Heart right ventricle (tissue), 16 donors: ENCODE measurements around the gene HMCN1. TPM values are rescaled to one million over a fixed set of nuclear protein-coding genes. Genes with fewer than 3 reads are reported as not detected.

Experiments used
- ATAC-seq, 8 donors: fragments of 200-7000 bp; cut with Tn5 transposase; one replicate each; pipeline ENCODE4 v1.9.1; 2020; ENCODE audit warnings: mild to moderate bottlenecking in 8 of 8, moderate library complexity in 8 of 8, moderate number of reproducible peaks in 1 of 8
- DNase-seq, 2 donors: peaks; one replicate each; pipeline ENCODE4 v3.0.0-alpha.2; 2020
- H3K27ac ChIP-seq, 10 donors: fragments of 200-600 bp; sonication (generic) in 2 of 10; one replicate each; pipeline versions ENCODE4 v1.5.0 to v1.8.0; 2020 to 2022; ENCODE audit warnings: mild to moderate bottlenecking in 3 of 10
- H3K27me3 ChIP-seq, 7 donors: fragments of 200-600 bp; one replicate each; pipeline ENCODE4 v1.8.0; 2021 to 2022; ENCODE audit warnings: mild to moderate bottlenecking in 2 of 7
- H3K36me3 ChIP-seq, 9 donors: fragments of 200-600 bp; sonication (generic) in 1 of 9; one replicate each; pipeline versions ENCODE4 v1.5.0 to v1.8.0; 2020 to 2022; ENCODE audit warnings: mild to moderate bottlenecking in 2 of 9
- H3K4me1 ChIP-seq, 9 donors: fragments of 200-600 bp; sonication (generic) in 1 of 9; one replicate each; pipeline versions ENCODE4 v1.5.0 to v1.8.0; 2020 to 2022; ENCODE audit warnings: mild to moderate bottlenecking in 4 of 9
- H3K4me3 ChIP-seq, 10 donors: fragments of 200-600 bp; sonication (generic) in 2 of 10; one replicate each; pipeline versions ENCODE4 v1.5.0 to v1.8.0; 2020 to 2022; ENCODE audit warnings: mild to moderate bottlenecking in 7 of 10, moderate library complexity in 2 of 10
- H3K9me3 ChIP-seq, 11 donors: fragments of 200-600 bp in 10 of 11; sonication (generic) in 2 of 11; one replicate each; pipeline versions ENCODE4 v1.5.0 to v1.8.0; 2013 to 2022; ENCODE audit warnings: mild to moderate bottlenecking in 2 of 11, control low read depth in 1 of 11, moderate library complexity in 1 of 11
- CTCF ChIP-seq, 9 donors: fragments of 200-600 bp; sonication (generic) in 2 of 9; IDR thresholded peaks; one replicate each; pipeline versions ENCODE4 v1.5.0 to v1.8.0; 2021 to 2022; ENCODE audit warnings: antibody characterized with exemption in 9 of 9, mild to moderate bottlenecking in 5 of 9, moderate library complexity in 1 of 9
- WGBS, 2 donors: extraction: QIAGEN DNeasy Blood & Tissue Kit; methylation state at CpG; one replicate each; pipeline ENCODE4 v1.1.7; 2013; ENCODE audit warnings: inconsistent platforms in 1 of 2; 5-methylcytosine and 5-hydroxymethylcytosine counted together
- intact Hi-C, 10 donors: fragments of 100-400 bp; cut with DNase I; formaldehyde crosslinking; loops; one replicate each; pipeline versions ENCODE4 v1.11.1 to v1.14.2; 2022
- polyA plus RNA-seq, 2 donors: library from polyadenylated mRNA; stranded (reverse); fragments of 200-250 nt; gene quantifications; one replicate each; pipeline ENCODE4 v1.2.3, GENCODE V29; 2013
- total RNA-seq, 10 donors: library from RNA; stranded (reverse); fragmentation: NEBNext Ultra II Directional in 3 of 10; extraction: Animal tissue kit (Norgen Biotek cat#: 25700) in 3 of 10; gene quantifications; one replicate each; pipeline versions ENCODE4 v1.2.1 to v1.2.4, GENCODE V29; 2021 to 2023
- donor health status: Arrhythmogenic right ventricular cardiomyopathy.
- donor health status: ischemic (EF 13 %, LVEDD 7.1; RV severe dilation, severe dysfunction).
- donor health status: healthy with polysubstance abuse.
- donor health status: DM: no; HTN: yes; CAD: no.
- donor health status: DM: no; HTN: no; CAD: no.
- donor health status: ischemic (EF 25% LVEDD 6.9; RV normal size, moderate dysfunction).
- donor health status: ischemic (EF 25% LVEDD 5.7; RV mildly dilated, moderate dysfunction).
- donor health status: healthy.
- donor health status: DM: yes; HTN: yes; CAD: no.
- donor health status: Ischemic cardiomyopathy.
- donor health status: ischemic (EF 35%, LVEDD 5.7; RV mildly dilated, moderate dysfunction).
- donor health status: nonischemic (EF 11% LVEDD 7.7; RV severe dilation, severe dysfunction).
- donor health status: DM: yes; HTN: yes; CAD: no.
- donor health status: PGD.
- donor health status: ischemic (EF 29% LVEDD 5.4; RV normal size, mild dysfunction).
- donor health status: nonischemic (EF 23%, LVEDD 6.1; RV moderate dilation, normal function).

Gene HMCN1
- total and polyA plus RNA-seq, 12 donors: 3.4 to 12.4 (median 6.2) TPM

GRCh38 chr1:185956881-185957280 lies 222.7 kb downstream of the HMCN1 start:
- no peaks in the 10 kb centered on the region for H3K27me3 ChIP-seq
- 76 to 77% methylated on average over 1 of the region's 1 CpG for WGBS, 2 donors
- ATAC-seq (peak in 1 of 8 donors; percentile 35), DNase-seq (no peak)
- peak overlapping the region in 4 of 10 donors; percentile 7 to 50 (median 30) for H3K27ac ChIP-seq
- no peak for TF ChIP-seq CTCF (IDR thresholded peaks at IDR 0.05)
- H3K4me3 ChIP-seq: no peak overlapping the region
- no peaks in the 10 kb centered on the region for H3K36me3 ChIP-seq
- peaks cover 0 to 42% (median 13%) of the 10 kb centered on the region in 9 donors for H3K4me1 ChIP-seq
- intact Hi-C loops: no loop called here
- H3K9me3 ChIP-seq: no peaks in the 10 kb centered on the region

DNA sequence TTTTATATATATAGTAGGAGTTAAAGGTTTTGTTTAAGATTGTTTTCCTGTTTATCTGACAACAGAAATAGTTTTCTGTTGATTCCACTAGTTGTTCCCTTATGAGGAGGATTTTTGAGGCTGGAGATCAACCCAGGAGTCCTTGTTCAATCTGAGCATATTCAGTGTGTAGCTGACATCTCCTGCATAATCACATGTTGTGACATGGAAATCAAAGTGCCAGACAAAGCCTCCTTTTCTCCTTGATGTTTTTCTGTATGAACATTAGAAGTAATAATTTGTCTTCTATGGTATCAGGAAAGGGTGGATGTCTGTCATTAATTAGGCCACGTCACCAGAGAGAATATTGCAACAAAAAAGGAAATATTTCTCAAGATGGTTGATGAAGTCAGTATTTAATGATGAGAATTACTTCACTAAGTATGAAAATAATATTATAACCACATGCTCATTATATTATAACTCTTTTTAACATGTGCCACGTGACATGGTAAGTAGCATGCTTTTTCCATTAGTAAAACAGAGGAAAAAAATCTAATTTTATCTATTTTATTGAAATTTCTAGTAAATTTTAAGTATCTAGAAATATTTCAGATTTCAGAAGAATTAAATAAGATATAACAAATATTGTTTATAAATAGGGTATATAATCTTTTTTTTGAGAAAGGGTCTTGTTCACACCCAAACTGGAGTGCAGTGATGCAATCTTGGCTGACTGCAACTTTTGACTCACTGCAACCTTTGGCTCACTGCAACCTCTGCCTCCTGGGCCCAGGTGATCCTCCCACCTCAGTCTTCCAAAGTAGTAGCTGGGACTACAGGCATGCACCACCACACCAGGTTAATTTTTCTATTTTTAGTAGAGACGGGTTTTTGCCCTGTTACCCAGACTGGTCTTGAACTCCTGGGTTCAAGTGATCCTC lies 223.5 kb downstream of the HMCN1 start:
- no peaks in the 10 kb centered on the region for H3K9me3 ChIP-seq

DNA sequence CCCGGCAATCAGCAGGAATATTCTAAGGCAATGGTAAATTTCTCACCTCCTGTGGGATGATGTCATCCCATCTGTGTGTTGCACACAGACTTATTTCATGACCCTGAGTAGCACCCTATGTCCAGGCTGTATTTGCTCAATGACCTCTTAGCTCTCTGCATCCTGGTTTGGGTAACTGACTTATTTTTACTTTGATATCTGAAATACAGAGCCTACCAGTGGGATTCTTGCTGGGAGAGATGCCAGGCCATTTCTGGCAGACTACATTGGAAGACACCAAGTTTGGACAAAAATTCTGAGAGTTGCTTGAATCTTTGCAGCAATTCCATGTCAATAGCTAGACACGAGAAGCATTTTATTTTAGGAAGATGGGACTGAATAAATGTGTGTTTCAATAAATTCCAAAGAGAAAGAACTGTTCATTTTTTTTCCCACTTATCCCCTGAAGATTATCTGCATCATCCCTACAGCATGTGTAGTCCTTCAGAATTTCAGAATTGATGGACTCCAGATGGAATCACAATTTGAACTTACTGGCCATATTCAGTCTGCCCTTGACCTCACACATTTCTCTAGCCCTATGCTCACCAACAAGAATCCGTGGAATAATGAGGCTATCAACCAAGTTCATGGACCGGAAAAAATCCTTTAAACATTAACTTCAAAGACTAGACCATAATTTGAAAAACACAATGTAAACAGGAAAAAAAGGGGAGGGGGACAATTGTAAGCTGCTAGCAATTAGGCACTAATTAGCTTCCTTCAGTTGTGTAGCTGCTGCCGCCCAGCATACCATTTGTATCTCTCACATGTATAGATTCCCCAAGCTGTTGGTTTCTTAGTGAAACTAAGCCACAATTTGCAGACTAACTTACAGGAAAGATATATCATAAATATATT lies 226.5 kb downstream of the HMCN1 start:
- Histone ChIP-seq H3K36me3 (no peaks in the 10 kb centered on the region), H3K27me3 (no peaks in the 10 kb centered on the region), H3K4me1 (peaks cover 0 to 59% (median 17%) of the 10 kb centered on the region in 9 donors), H3K27ac (peak overlapping the region in 9 of 10 donors; percentile 10 to 68 (median 40)), H3K4me3 (no peak overlapping the region), H3K9me3 (no peaks in the 10 kb centered on the region)
- WGBS, 2 donors: 52 to 54% methylated on average over 5 of the region's 5 CpGs
- intact Hi-C loops: loop anchor here in 1 of 10 donors (10.0 kb wide), 1 partner anchor 134 kb away; no protein-coding TSS in a partner anchor
- DNase-seq (peak; percentile 21 to 76), ATAC-seq (peak; percentile 78 to 92 (median 88))
- no peak for TF ChIP-seq CTCF (IDR thresholded peaks at IDR 0.05)

More for the DNA sequence above, 223.5 kb downstream of the HMCN1 start:
- DNase-seq: no peak
- H3K36me3 ChIP-seq: no peaks in the 10 kb centered on the region
- no peak overlapping the region for H3K4me3 ChIP-seq
- no peak for TF ChIP-seq CTCF (IDR thresholded peaks at IDR 0.05)
- peak overlapping the region in 5 of 10 donors; percentile 7 to 50 (median 12) for H3K27ac ChIP-seq
- H3K4me1 ChIP-seq: peaks cover 0 to 48% (median 13%) of the 10 kb centered on the region in 9 donors
- 67 to 71% methylated on average over 3 of the region's 3 CpGs for WGBS, 2 donors
- no peaks in the 10 kb centered on the region for H3K27me3 ChIP-seq
- ATAC-seq: no peak
- intact Hi-C loops: no loop called here

DNA sequence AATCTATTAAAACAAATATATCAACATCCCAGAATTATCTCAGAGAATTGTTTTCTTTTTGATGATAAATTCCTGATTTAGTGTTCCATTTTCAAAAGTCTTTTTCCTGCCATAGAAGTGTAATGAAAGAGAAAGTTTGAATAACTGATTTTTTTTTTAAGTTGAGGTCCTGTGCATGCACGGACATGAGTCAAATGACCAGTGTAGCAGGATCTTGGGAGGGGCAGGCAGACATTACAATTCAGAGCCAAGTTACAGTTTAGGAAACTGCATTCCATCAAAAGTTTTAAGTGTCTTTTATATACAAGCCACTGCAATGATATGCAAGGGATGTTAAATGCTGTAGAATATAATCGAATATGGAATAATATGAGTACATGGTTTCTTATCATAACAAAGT lies 227.5 kb downstream of the HMCN1 start:
- no peak overlapping the region for H3K4me3 ChIP-seq
- DNase-seq (no peak), ATAC-seq (peak in 4 of 8 donors; percentile 31 to 59 (median 47))
- no peaks in the 10 kb centered on the region for H3K36me3 ChIP-seq
- intact Hi-C loops: loop anchor here in 1 of 10 donors (10.0 kb wide), 1 partner anchor 133 kb away; no protein-coding TSS in a partner anchor
- peaks cover 0 to 69% (median 23%) of the 10 kb centered on the region in 9 donors for H3K4me1 ChIP-seq
- peak overlapping the region in 8 of 10 donors; percentile 12 to 68 (median 36) for H3K27ac ChIP-seq
- 53 to 61% methylated on average over 2 of the region's 2 CpGs for WGBS, 2 donors
- no peak for TF ChIP-seq CTCF (IDR thresholded peaks at IDR 0.05)
- H3K9me3 ChIP-seq: no peaks in the 10 kb centered on the region
- H3K27me3 ChIP-seq: no peaks in the 10 kb centered on the region
